ENCODE measurements around the gene TEX48. TPM values are rescaled to one million over a fixed set of nuclear protein-coding genes. Genes with fewer than 3 reads are reported as not detected.

Gene TEX48
- total RNA-seq, 1 donor from 2014 or later = not detected

- DNase-seq (ENCODE audit: low spot score in 2 of 2) = no peak
- H3K9me3 ChIP-seq = no peaks in the 10 kb centered on the region
- H3K4me3 ChIP-seq = no peak overlapping the region
- H3K4me1 ChIP-seq = peaks cover 0 to 4% of the 10 kb centered on the region in 2 donors
- H3K27me3 ChIP-seq = no peaks in the 10 kb centered on the region
- TF ChIP-seq, protein P1, sequence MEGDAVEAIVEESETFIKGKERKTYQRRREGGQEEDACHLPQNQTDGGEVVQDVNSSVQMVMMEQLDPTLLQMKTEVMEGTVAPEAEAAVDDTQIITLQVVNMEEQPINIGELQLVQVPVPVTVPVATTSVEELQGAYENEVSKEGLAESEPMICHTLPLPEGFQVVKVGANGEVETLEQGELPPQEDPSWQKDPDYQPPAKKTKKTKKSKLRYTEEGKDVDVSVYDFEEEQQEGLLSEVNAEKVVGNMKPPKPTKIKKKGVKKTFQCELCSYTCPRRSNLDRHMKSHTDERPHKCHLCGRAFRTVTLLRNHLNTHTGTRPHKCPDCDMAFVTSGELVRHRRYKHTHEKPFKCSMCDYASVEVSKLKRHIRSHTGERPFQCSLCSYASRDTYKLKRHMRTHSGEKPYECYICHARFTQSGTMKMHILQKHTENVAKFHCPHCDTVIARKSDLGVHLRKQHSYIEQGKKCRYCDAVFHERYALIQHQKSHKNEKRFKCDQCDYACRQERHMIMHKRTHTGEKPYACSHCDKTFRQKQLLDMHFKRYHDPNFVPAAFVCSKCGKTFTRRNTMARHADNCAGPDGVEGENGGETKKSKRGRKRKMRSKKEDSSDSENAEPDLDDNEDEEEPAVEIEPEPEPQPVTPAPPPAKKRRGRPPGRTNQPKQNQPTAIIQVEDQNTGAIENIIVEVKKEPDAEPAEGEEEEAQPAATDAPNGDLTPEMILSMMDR (IDR thresholded peaks at IDR 0.05) = no peak
- intact Hi-C loops (cut with DNase I) = no loop called here
- no peak overlapping the region for H3K27ac ChIP-seq
- no peaks in the 10 kb centered on the region for H3K36me3 ChIP-seq
These were observed 5.1 kb downstream of the TEX48 start for GRCh38 chr9:114676901-114677300.

GRCh38 chr9:114674798-114675540, 7.0 kb downstream of the TEX48 start:
- no peak overlapping the region for H3K27ac ChIP-seq
- TF ChIP-seq, protein P1 (IDR thresholded peaks at IDR 0.05) = no peak
- intact Hi-C loops (cut with DNase I) = no loop called here
- no peaks in the 10 kb centered on the region for H3K9me3 ChIP-seq
- no peaks in the 10 kb centered on the region for H3K36me3 ChIP-seq
- peaks cover 0 to 4% of the 10 kb centered on the region in 2 donors for H3K4me1 ChIP-seq
- H3K4me3 ChIP-seq = no peak overlapping the region
- no peak for DNase-seq (ENCODE audit: low spot score in 2 of 2)
- H3K27me3 ChIP-seq = no peaks in the 10 kb centered on the region

GRCh38 chr9:114674076-114674797, 7.8 kb downstream of the TEX48 start:
- DNase-seq (ENCODE audit: low spot score in 2 of 2) = no peak
- H3K27me3 ChIP-seq = no peaks in the 10 kb centered on the region
- TF ChIP-seq, protein P1 (IDR thresholded peaks at IDR 0.05) = no peak
- no peaks in the 10 kb centered on the region for H3K36me3 ChIP-seq
- no peak overlapping the region for H3K4me3 ChIP-seq
- no peak overlapping the region for H3K27ac ChIP-seq
- no peaks in the 10 kb centered on the region for H3K9me3 ChIP-seq
- H3K4me1 ChIP-seq = peaks cover 0 to 4% of the 10 kb centered on the region in 2 donors
- intact Hi-C loops (cut with DNase I) = no loop called here

- H3K9me3 ChIP-seq = no peaks in the 10 kb centered on the region
- TF ChIP-seq, protein P1 (IDR thresholded peaks at IDR 0.05) = no peak
- intact Hi-C loops (cut with DNase I) = no loop called here
These were observed 10.4 kb downstream of the TEX48 start for GRCh38 chr9:114671605-114672004.

GRCh38 chr9:114669961-114670360, 12.0 kb downstream of the TEX48 start:
- no peak for DNase-seq (ENCODE audit: low spot score in 2 of 2)
- no peak overlapping the region for H3K27ac ChIP-seq
- no peaks in the 10 kb centered on the region for H3K36me3 ChIP-seq
- H3K9me3 ChIP-seq = no peaks in the 10 kb centered on the region
- TF ChIP-seq, protein P1 (IDR thresholded peaks at IDR 0.05) = no peak
- intact Hi-C loops (cut with DNase I) = loop anchor here (10.0 kb wide), 2 partner anchors 55 to 235 kb away; no protein-coding TSS in a partner anchor
- no peaks in the 10 kb centered on the region for H3K27me3 ChIP-seq
- H3K4me3 ChIP-seq = no peak overlapping the region
- no peaks in the 10 kb centered on the region for H3K4me1 ChIP-seq

More at GRCh38 chr9:114671605-114672004, 10.4 kb downstream of the TEX48 start:
- Histone ChIP-seq H3K4me3 (no peak overlapping the region), H3K27ac (no peak overlapping the region), H3K27me3 (no peaks in the 10 kb centered on the region), H3K36me3 (no peaks in the 10 kb centered on the region), H3K4me1 (no peaks in the 10 kb centered on the region)
- no peak for DNase-seq (ENCODE audit: low spot score in 2 of 2)
